ENCODE data around the gene HCRT.
A peak's percentile ranks its signal among the peaks of the same experiment; 100 is the strongest.

The HCRT gene

GRCh38 chr17:42200706-42201457, 15.6 kb upstream of the HCRT start:
- no peak overlapping the region for H3K4me3 Mint-ChIP-seq
- no peak for TF ChIP-seq CTCF (IDR thresholded peaks at IDR 0.05)
- no peak for DNase-seq
- H3K36me3 Mint-ChIP-seq (ENCODE audit: low read depth): peaks cover 54% of the 10 kb centered on the region
- peaks cover 3% of the 10 kb centered on the region for H3K27me3 Mint-ChIP-seq (ENCODE audit: low read depth, poor library complexity)
- no peaks in the 10 kb centered on the region for H3K9me3 Mint-ChIP-seq
- peak overlapping the region; percentile 49 for H3K27ac Mint-ChIP-seq
- peaks cover 11% of the 10 kb centered on the region for H3K4me1 Mint-ChIP-seq

- no peak for TF ChIP-seq CTCF (IDR thresholded peaks at IDR 0.05)
- H3K9me3 Mint-ChIP-seq: no peaks in the 10 kb centered on the region
- peak overlapping the region; percentile 95 for H3K27ac Mint-ChIP-seq
- peaks cover 42% of the 10 kb centered on the region for H3K36me3 Mint-ChIP-seq (ENCODE audit: low read depth)
- H3K27me3 Mint-ChIP-seq (ENCODE audit: low read depth, poor library complexity): peaks cover 4% of the 10 kb centered on the region
- H3K4me3 Mint-ChIP-seq: no peak overlapping the region
- peaks cover 13% of the 10 kb centered on the region for H3K4me1 Mint-ChIP-seq
- no peak for DNase-seq
Observed at GRCh38 chr17:42199416-42200011, 14.3 kb upstream of the HCRT start.

- TF ChIP-seq CTCF (IDR thresholded peaks at IDR 0.05): no peak
- Mint-ChIP-seq H3K36me3 (ENCODE audit: low read depth) (peaks cover 37% of the 10 kb centered on the region), H3K4me1 (peaks cover 19% of the 10 kb centered on the region), H3K27ac (peak overlapping the region; percentile 88), H3K4me3 (no peak overlapping the region), H3K27me3 (ENCODE audit: low read depth, poor library complexity) (peaks cover 7% of the 10 kb centered on the region), H3K9me3 (no peaks in the 10 kb centered on the region)
- no peak for DNase-seq
Observed at GRCh38 chr17:42198897-42199296, 13.6 kb upstream of the HCRT start.

- peaks cover 27% of the 10 kb centered on the region for H3K36me3 Mint-ChIP-seq (ENCODE audit: low read depth)
- no peak overlapping the region for H3K27ac Mint-ChIP-seq
- TF ChIP-seq CTCF (IDR thresholded peaks at IDR 0.05): no peak
- H3K27me3 Mint-ChIP-seq (ENCODE audit: low read depth, poor library complexity): peaks cover 7% of the 10 kb centered on the region
- H3K4me3 Mint-ChIP-seq: no peak overlapping the region
- H3K4me1 Mint-ChIP-seq: peaks cover 26% of the 10 kb centered on the region
- H3K9me3 Mint-ChIP-seq: no peaks in the 10 kb centered on the region
- DNase-seq: no peak
Observed at GRCh38 chr17:42197564-42198156, 12.4 kb upstream of the HCRT start.

- H3K36me3 Mint-ChIP-seq (ENCODE audit: low read depth): peaks cover 7% of the 10 kb centered on the region
- no peaks in the 10 kb centered on the region for H3K9me3 Mint-ChIP-seq
- no peak within 1 kb of the TSS for H3K27ac Mint-ChIP-seq
- peak within 1 kb of the TSS; percentile 83 for H3K4me3 Mint-ChIP-seq
- H3K27me3 Mint-ChIP-seq (ENCODE audit: low read depth, poor library complexity): peaks cover 7% of the 10 kb centered on the region
- peak; percentile 61 for DNase-seq
- TF ChIP-seq CTCF (IDR thresholded peaks at IDR 0.05): no peak
- H3K4me1 Mint-ChIP-seq: peaks cover 19% of the 10 kb centered on the region
Observed at GRCh38 chr17:42193969-42194899, 9.0 kb upstream of the HCRT start, which contains the start of gene GHDC. GHDC (minus strand) TSS chr17:42194494; CDS start chr17:42193581, 913 bp downstream.

All from nephron progenitor cell (in vitro differentiated cells).